GM12878 (cell line): ENCODE measurements around the gene ZNF92. TPM values are rescaled to one million over a fixed set of nuclear protein-coding genes. Genes with fewer than 3 reads are reported as not detected.
"Not testable (repeated sequence)": the region's sequence is repeated elsewhere in the genome, so short reads cannot be mapped to it uniquely, and the experiment has no call there.

Experiments
- ATAC-seq: fragments of 200-7000 bp; cut with Tn5 transposase; 3 replicates; pipeline ENCODE4 v1.9.1; 2020; ENCODE audit warnings: mild to moderate bottlenecking, moderate library complexity
- BruUV-seq: library from RNA; stranded (reverse); fragments of 400-500 nt; replicated peaks from 2 replicates; lab custom pipeline; 2021; lab: Mats Ljungman, UMichigan
- CTCF ChIA-PET: fragments of 300-600 bp; sonication (Branson Sonifier 250); formaldehyde crosslinking; extraction: SDS; loops from one replicate; lab custom pipeline; 2021; ENCODE audit warnings: inconsistent platforms; lab: Yijun Ruan, JAX
- POLR2A ChIA-PET: fragments of 350-600 bp; formaldehyde crosslinking; extraction: SDS; loops from one replicate; lab custom pipeline; 2021; ENCODE audit warnings: inconsistent platforms; lab: Charles Lee
- RAD21 ChIA-PET: fragments of 300-600 bp; sonication (Branson Sonifier 250); formaldehyde crosslinking; loops from one replicate; lab custom pipeline; 2023; ENCODE audit warnings: antibody characterized with exemption; ENCODE audit not compliant: unreplicated experiment; lab: Charles Lee
- SMC1A ChIA-PET: fragments of 300-600 bp; sonication (Branson Sonifier 250); formaldehyde crosslinking; loops from one replicate; lab custom pipeline; 2023; ENCODE audit not compliant: unreplicated experiment, uncharacterized antibody; lab: Charles Lee
- DNase-seq: peaks from one replicate; pipeline ENCODE4 v3.0.0-alpha.2; 2011; ENCODE audit warnings: low read depth, low spot score
- FAIRE-seq: peaks from 3 replicates; lab custom pipeline; 2011; peaks lifted over from hg19 to GRCh38; lab: Jason Lieb, UNC
- H2AFZ ChIP-seq: 2 replicates; pipeline ENCODE4 v1.6.0; 2011; ENCODE audit warnings: low read depth, low read length, control low read depth; ENCODE audit not compliant: control insufficient read depth
- H3K27ac ChIP-seq: 2 replicates; pipeline ENCODE4 v1.5.1; 2011; ENCODE audit warnings: control low read depth; ENCODE audit not compliant: control insufficient read depth, insufficient read depth
- H3K27me3 ChIP-seq, 2 experiments: replicated peaks in 1 of 2; 2 replicates each; pipeline versions ENCODE4 v1.6.0 to v1.6.1; 2011; ENCODE audit warnings: low read length in 1 of 2; ENCODE audit not compliant: control insufficient read depth in 2 of 2, insufficient read depth in 2 of 2
- H3K36me3 ChIP-seq, 2 experiments: 2 replicates each; pipeline ENCODE4 v1.5.1; 2011; ENCODE audit warnings: low read length in 1 of 2; ENCODE audit not compliant: control insufficient read depth in 2 of 2, insufficient read depth in 2 of 2
- H3K4me1 ChIP-seq: 2 replicates; pipeline ENCODE4 v1.6.1; 2011; ENCODE audit warnings: mild to moderate bottlenecking, low read length, moderate library complexity, mixed read lengths; ENCODE audit not compliant: control insufficient read depth, insufficient read depth
- H3K4me2 ChIP-seq: 2 replicates; pipeline ENCODE4 v1.6.0; 2011; ENCODE audit warnings: control low read depth; ENCODE audit not compliant: control insufficient read depth, insufficient read depth
- H3K4me3 ChIP-seq: fragments of 200-600 bp; sonication (generic); 2 replicates; pipeline ENCODE4 v1.5.1; 2016
- H3K79me2 ChIP-seq: 2 replicates; pipeline ENCODE4 v1.6.0; 2011; ENCODE audit warnings: low read length; ENCODE audit not compliant: control insufficient read depth, insufficient read depth
- H3K9ac ChIP-seq: 2 replicates; pipeline ENCODE4 v1.8.0; 2011; ENCODE audit warnings: low read length, control low read depth, mixed read lengths; ENCODE audit not compliant: control insufficient read depth, insufficient read depth
- H3K9me3 ChIP-seq: replicated peaks from 3 replicates; pipeline ENCODE4 v1.5.1; 2011; ENCODE audit warnings: mild to moderate bottlenecking, low read length; ENCODE audit not compliant: control insufficient read depth, insufficient read depth
- H4K20me1 ChIP-seq: 2 replicates; pipeline ENCODE4 v1.6.0; 2011; ENCODE audit not compliant: control insufficient read depth, insufficient read depth
- WGBS: methylation state at CpG from one replicate; pipeline ENCODE4 v1.1.6; 2016; ENCODE audit warnings: low lambda C conversion rate; ENCODE audit not compliant: insufficient replicate concordance, insufficient coverage; ENCODE audit errors: missing lambda C conversion rate; 5-methylcytosine and 5-hydroxymethylcytosine counted together
- in situ Hi-C: fragments of 300-500 bp; cut with MboI; formaldehyde crosslinking; loops from 9 replicates; pipeline ENCODE4 v1.14.3; 2018; ENCODE audit warnings: mixed read lengths
- intact Hi-C: fragments of 100-400 bp; cut with micrococcal nuclease; formaldehyde crosslinking; loops from one replicate; pipeline ENCODE4 v1.14.2; 2022; ENCODE audit not compliant: unreplicated experiment
- polyA plus RNA-seq, 11 experiments: library from polyadenylated mRNA; depleted of rRNA in 4 of 11; unstranded in 6 of 11; stranded (reverse) in 5 of 11; fragments of >200 nt; fragmentation: Nextera tagmentation in 4 of 11; fragmentation: Illumina TruSeq in 1 of 11; extraction: Ambion mirVana in 4 of 11; extraction: Trizol in 1 of 11; gene quantifications; 1 replicate in 1 of 11; 2 replicates in 10 of 11; pipeline versions ENCODE4 v1.2.1 to v1.2.3, GENCODE V29; 2011 to 2016; ENCODE audit warnings: inconsistent platforms in 2 of 11, missing spikeins in 2 of 11, low read depth in 1 of 11
- total RNA-seq, 4 experiments: library from RNA; depleted of rRNA in 3 of 4; stranded (reverse); fragments of >200 nt in 3 of 4; fragmentation: Illumina TruSeq in 1 of 4; extraction: Trizol in 1 of 4; gene quantifications; 2 replicates each; pipeline versions ENCODE4 v1.2.1 to v1.2.3, GENCODE V29; 2013 to 2021

The ZNF92 gene
- total and polyA plus RNA-seq, 10 of the 15 experiments (the other 5 are each of a cell fraction or from before 2014, with no cell fraction given), result 6.7 to 27.6 (median 14.3) TPM

DNA sequence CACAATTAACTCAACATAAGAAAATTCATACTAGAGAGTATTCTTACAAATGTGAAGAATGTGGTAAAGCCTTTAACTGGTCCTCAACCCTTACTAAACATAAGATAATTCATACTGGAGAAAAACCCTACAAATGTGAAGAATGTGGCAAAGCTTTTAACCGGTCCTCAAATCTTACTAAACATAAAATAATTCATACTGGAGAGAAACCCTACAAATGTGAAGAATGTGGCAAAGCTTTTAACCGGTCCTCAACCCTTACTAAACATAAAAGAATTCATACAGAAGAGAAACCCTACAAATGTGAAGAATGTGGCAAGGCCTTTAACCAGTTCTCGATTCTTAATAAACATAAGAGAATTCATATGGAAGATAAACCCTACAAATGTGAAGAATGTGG, 25.0 kb downstream of the ZNF92 start:
- H3K27me3 ChIP-seq, H3K27ac ChIP-seq, DNase-seq, H4K20me1 ChIP-seq, H3K79me2 ChIP-seq, H3K4me3 ChIP-seq, H3K4me1 ChIP-seq, H3K4me2 ChIP-seq, BruUV-seq, H3K9ac ChIP-seq, POLR2A ChIA-PET, H2AFZ ChIP-seq, ATAC-seq, RAD21 ChIA-PET, FAIRE-seq, SMC1A ChIA-PET, CTCF ChIA-PET: not testable (repeated sequence)
- intact Hi-C loops (loop anchor here (10.0 kb wide), 1 partner anchor 734 kb away; the partner anchor contains the start of gene ZNF107), in situ Hi-C loops (loop anchor here (25.0 kb wide), 1 partner anchor 711 kb away; no protein-coding TSS in a partner anchor)
- Histone ChIP-seq H3K36me3 (peaks cover 3 to 23% of the 10 kb centered on the region in 2 experiments; a peak in 3 of 4 replicates), H3K9me3 (peaks cover 21% of the 10 kb centered on the region)
- 100% methylated on average over 3 of the region's 3 CpGs for WGBS

DNA sequence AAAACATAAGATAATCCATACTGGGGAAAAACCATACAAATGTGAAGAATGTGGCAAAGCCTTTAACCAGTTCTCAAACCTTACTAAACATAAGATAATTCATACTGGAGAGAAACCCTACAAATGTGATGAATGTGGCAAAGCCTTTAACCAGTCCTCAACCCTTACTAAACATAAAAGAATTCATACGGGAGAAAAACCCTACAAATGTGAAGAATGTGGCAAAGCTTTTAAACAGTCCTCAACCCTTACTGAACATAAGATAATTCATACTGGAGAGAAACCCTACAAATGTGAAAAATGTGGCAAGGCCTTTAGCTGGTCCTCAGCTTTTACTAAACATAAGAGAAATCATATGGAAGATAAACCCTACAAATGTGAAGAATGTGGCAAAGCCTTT, 25.4 kb downstream of the ZNF92 start:
- H2AFZ ChIP-seq, H3K79me2 ChIP-seq, FAIRE-seq, H3K4me2 ChIP-seq, RAD21 ChIA-PET, H3K4me3 ChIP-seq, POLR2A ChIA-PET, ATAC-seq, DNase-seq, H3K27me3 ChIP-seq, H3K9ac ChIP-seq, H3K4me1 ChIP-seq, SMC1A ChIA-PET, H3K27ac ChIP-seq, H4K20me1 ChIP-seq, CTCF ChIA-PET: not testable (repeated sequence)
- peaks cover 24% of the 10 kb centered on the region for H3K9me3 ChIP-seq
- in situ Hi-C loops (loop anchor here (25.0 kb wide), 1 partner anchor 712 kb away; no protein-coding TSS in a partner anchor), intact Hi-C loops (loop anchor here (10.0 kb wide), 1 partner anchor 734 kb away; the partner anchor contains the start of gene ZNF107)
- WGBS, result 100% methylated on average over 1 of the region's 1 CpG
- BruUV-seq, result TSS peak; percentile 37
- H3K36me3 ChIP-seq, result peaks cover 3 to 23% of the 10 kb centered on the region in 2 experiments; a peak in 3 of 4 replicates
